K562 (cell line): ENCODE data around the gene C11orf86. TPM values are rescaled to one million over a fixed set of nuclear protein-coding genes. Genes with fewer than 3 reads are reported as not detected.
A peak's percentile ranks its signal among the peaks of the same experiment; 100 is the strongest.

ENCODE experiments used
- ATAC-seq: fragments of 200-7000 bp; cut with Tn5 transposase; 3 replicates; pipeline ENCODE4 v1.9.1; 2020; ENCODE audit warnings: moderate library complexity
- BruUV-seq: library from RNA; stranded (reverse); fragments of 400-500 nt; replicated peaks from 2 replicates; lab custom pipeline; 2021; lab: Mats Ljungman, UMichigan
- CTCF ChIA-PET: fragments of 300-600 bp; formaldehyde crosslinking; extraction: SDS; loops from one replicate; lab custom pipeline; 2021; ENCODE audit warnings: low intra/inter-chr PET ratio; lab: Yijun Ruan, JAX
- POLR2A ChIA-PET: fragments of 300-600, 350-650 bp; sonication (Branson Sonifier 250); formaldehyde crosslinking; extraction: SDS; loops from one replicate; lab custom pipeline; 2021; ENCODE audit warnings: antibody characterized with exemption, inconsistent platforms; lab: Yijun Ruan, JAX
- DNase-seq, 4 experiments: peaks; one replicate each; pipeline versions ENCODE4 v3.0.0 to v3.0.0-alpha.2; 2011 to 2018; ENCODE audit warnings: low spot score in 3 of 4, mixed read lengths in 3 of 4; ENCODE audit errors: extremely low read depth in 1 of 4
- FAIRE-seq: peaks from 2 replicates; lab custom pipeline; 2011; peaks lifted over from hg19 to GRCh38; lab: Jason Lieb, UNC
- H2AFZ ChIP-seq: 2 replicates; pipeline ENCODE4 v1.6.0; 2011; ENCODE audit warnings: low read depth, low read length, control low read depth, inconsistent platforms
- H3K27ac ChIP-seq: fragments of 200-600 bp; 3 replicates; pipeline ENCODE4 v1.8.0; 2011; ENCODE audit warnings: low read depth, mild to moderate bottlenecking, control low read depth, inconsistent platforms, low read length, moderate library complexity, mixed read lengths; ENCODE audit errors: extremely low read depth
- H3K27me3 ChIP-seq, 2 experiments: fragments of 300-600 bp in 1 of 2; 2 replicates in 1 of 2; 3 replicates in 1 of 2; pipeline versions ENCODE4 v1.6.0 to v1.8.0; 2011; ENCODE audit warnings: inconsistent platforms in 2 of 2, low read length in 2 of 2, mild to moderate bottlenecking in 1 of 2, mixed read lengths in 1 of 2, moderate library complexity in 1 of 2; ENCODE audit not compliant: control insufficient read depth in 2 of 2, insufficient read depth in 2 of 2
- H3K36me3 ChIP-seq: fragments of 300-600 bp; 3 replicates; pipeline ENCODE4 v1.8.0; 2011; ENCODE audit warnings: mild to moderate bottlenecking, low read length, inconsistent platforms; ENCODE audit not compliant: control insufficient read depth, insufficient read depth
- H3K4me1 ChIP-seq, 2 experiments: fragments of 200-600 bp in 1 of 2; replicated peaks in 1 of 2; 2 replicates in 1 of 2; 3 replicates in 1 of 2; pipeline versions ENCODE4 v1.5.1 to v1.8.0; 2011; ENCODE audit warnings: inconsistent platforms in 2 of 2, low read length in 2 of 2, mild to moderate bottlenecking in 1 of 2, mixed read lengths in 1 of 2, moderate library complexity in 1 of 2; ENCODE audit not compliant: control insufficient read depth in 2 of 2, insufficient read depth in 2 of 2
- H3K4me2 ChIP-seq: 2 replicates; pipeline ENCODE4 v1.6.1; 2011; ENCODE audit warnings: low read length, control low read depth, inconsistent platforms, mixed read lengths; ENCODE audit not compliant: insufficient read depth
- H3K4me3 ChIP-seq: fragments of 200-600 bp; sonication (generic), shearing (Covaris generic); 2 replicates; pipeline ENCODE4 v1.5.1; 2016; ENCODE audit warnings: control low read depth, inconsistent platforms
- H3K79me2 ChIP-seq: fragments of 200-600 bp; 3 replicates; pipeline ENCODE4 v1.8.0; 2011; ENCODE audit warnings: low read length, inconsistent platforms; ENCODE audit not compliant: control insufficient read depth, insufficient read depth
- H3K9ac ChIP-seq, 2 experiments: 2 replicates each; pipeline versions ENCODE4 v1.6.0 to v1.6.1; 2011; ENCODE audit warnings: low read depth in 2 of 2, low read length in 2 of 2, control low read depth in 1 of 2, inconsistent platforms in 1 of 2, mild to moderate bottlenecking in 1 of 2, mixed read lengths in 1 of 2; ENCODE audit not compliant: insufficient read depth in 1 of 2
- H3K9me1 ChIP-seq: one replicate; pipeline ENCODE4 v1.6.0; 2011; ENCODE audit warnings: inconsistent platforms, mild to moderate bottlenecking, low read length, moderate library complexity; ENCODE audit not compliant: control insufficient read depth, insufficient read depth
- H3K9me3 ChIP-seq: replicated peaks from 2 replicates; pipeline ENCODE4 v1.5.1; 2011; ENCODE audit warnings: low read depth, low read length, inconsistent platforms; ENCODE audit not compliant: control insufficient read depth, insufficient read depth
- H4K20me1 ChIP-seq: replicated peaks from 2 replicates; pipeline ENCODE4 v1.6.1; 2011; ENCODE audit warnings: low read length, inconsistent platforms, mixed read lengths; ENCODE audit not compliant: control insufficient read depth, insufficient read depth
- CHD7 ChIP-seq: fragments of 200-600 bp; sonication (generic); IDR thresholded peaks from one replicate; pipeline ENCODE4 v1.6.1; 2012; ENCODE audit warnings: mild to moderate bottlenecking, low read depth, low read length, inconsistent platforms
- FOXJ3 ChIP-seq: sonication (generic); formaldehyde crosslinking; IDR thresholded peaks from 2 replicates; pipeline ENCODE4 v1.4.0; 2020; ENCODE audit warnings: mild to moderate bottlenecking, missing genetic modification reagents
- KLF6 ChIP-seq: fragments of 250-450 bp; sonication (Bioruptor Pico); IDR thresholded peaks from 2 replicates; pipeline ENCODE4 v1.4.0; 2020; ENCODE audit warnings: mild to moderate bottlenecking, moderate library complexity, borderline replicate concordance
- RNF219 ChIP-seq: fragments of 250-450 bp; sonication (Bioruptor Pico); IDR thresholded peaks from 2 replicates; pipeline ENCODE4 v1.5.0; 2022; ENCODE audit warnings: mild to moderate bottlenecking
- ZNF655 ChIP-seq: fragments of 250-450 bp; sonication (Bioruptor Pico); IDR thresholded peaks from 2 replicates; pipeline ENCODE4 v1.5.0; 2021
- ZNF699 ChIP-seq: fragments of 250-450 bp; sonication (Bioruptor Pico); IDR thresholded peaks from 2 replicates; pipeline ENCODE4 v1.8.0; 2021; ENCODE audit warnings: mild to moderate bottlenecking, moderate library complexity; ENCODE audit not compliant: insufficient replicate concordance
- WGBS: fragments of 100-300 bp; shearing (Covaris generic); methylation state at CpG from one replicate; pipeline ENCODE4 v1.1.6; 2016; ENCODE audit warnings: low coverage, mixed read lengths; ENCODE audit not compliant: insufficient coverage; ENCODE audit errors: missing lambda C conversion rate; 5-methylcytosine and 5-hydroxymethylcytosine counted together
- in situ Hi-C: fragments of 300-500 bp; cut with MboI; formaldehyde crosslinking; loops from 4 replicates; pipeline ENCODE4 v1.15.0; 2018; ENCODE audit warnings: inconsistent platforms, mixed read lengths
- intact Hi-C: fragments of 100-400 bp; cut with micrococcal nuclease; formaldehyde crosslinking; loops from 2 replicates; pipeline ENCODE4 v1.14.2; 2022
- polyA plus RNA-seq, 8 experiments: library from polyadenylated mRNA; depleted of rRNA in 4 of 8; stranded (reverse) in 5 of 8; unstranded in 3 of 8; fragments of >200 nt; fragmentation: Nextera tagmentation in 2 of 8; fragmentation: Illumina TruSeq in 1 of 8; extraction: Ambion mirVana in 2 of 8; extraction: Trizol in 1 of 8; gene quantifications; 2 replicates each; pipeline versions ENCODE4 v1.2.1 to v1.2.3, GENCODE V29; 2011 to 2014; ENCODE audit warnings: inconsistent platforms in 1 of 8, missing spikeins in 1 of 8
- total RNA-seq, 7 experiments: library from RNA; depleted of rRNA in 6 of 7; stranded (reverse); fragments of >200 nt in 6 of 7; fragmentation: Illumina TruSeq in 2 of 7; extraction: Trizol in 2 of 7; gene quantifications; 2 replicates each; pipeline versions ENCODE4 v1.2.1 to v1.2.3, GENCODE V29; 2011 to 2021; ENCODE audit warnings: low replicate concordance in 1 of 7

C11orf86 gene
- total and polyA plus RNA-seq, 9 of the 15 experiments (the other 6 are each of a cell fraction or from before 2014, with no cell fraction given): not detected

- H3K4me2 ChIP-seq: peak overlapping the region; percentile 53
- no peaks in the 10 kb centered on the region for H3K27me3 ChIP-seq
- ATAC-seq (peak; percentile 91), FAIRE-seq (peak; percentile 93), DNase-seq (peak; percentile 72 to 93 (median 74))
- intact Hi-C loops (no loop called here), in situ Hi-C loops (loop anchor here (5.0 kb wide), 1 partner anchor 290 kb away; no protein-coding TSS in a partner anchor)
- no peak overlapping the region for H3K9ac ChIP-seq
- H4K20me1 ChIP-seq: no peaks in the 10 kb centered on the region
- no peaks in the 10 kb centered on the region for H3K9me3 ChIP-seq
- H3K36me3 ChIP-seq: no peaks in the 10 kb centered on the region
- H3K9me1 ChIP-seq: no peaks in the 10 kb centered on the region
- H3K4me1 ChIP-seq: peaks cover 2 to 4% of the 10 kb centered on the region in 2 experiments; a peak in 4 of 5 replicates
- BruUV-seq: no TSS peak
- POLR2A ChIA-PET: no interaction called here
- WGBS: 1% methylated on average over 6 of the region's 9 CpGs
- peak overlapping the region; percentile 38; the same call in 1 of the 3 replicates for H3K27ac ChIP-seq
- peak overlapping the region; percentile 51; the same call in 1 of the 2 replicates for H2AFZ ChIP-seq
- CTCF ChIA-PET: no interaction called here
- no peaks in the 10 kb centered on the region for H3K79me2 ChIP-seq
- H3K4me3 ChIP-seq: no peak overlapping the region
- TF ChIP-seq FOXJ3 (CRISPR knock-in tag): no peak
- TF ChIP-seq RNF219 (CRISPR knock-in tag): no peak
- TF ChIP-seq ZNF699 (CRISPR knock-in tag): no peak
- TF ChIP-seq ZNF655 (CRISPR knock-in tag): no peak
- TF ChIP-seq CHD7: no peak
- no peak for TF ChIP-seq KLF6 (CRISPR knock-in tag)
Observed at GRCh38 chr11:66981976-66982578, 7.0 kb downstream of the C11orf86 start.
